ENCODE results near the gene NELFCD.

The NELFCD gene

GRCh38 chr20:58971429-58971828 lies 9.6 kb upstream of the NELFCD start:
- Histone ChIP-seq H3K36me3 (ENCODE audit: control insufficient read depth in 1 of 2, insufficient read depth in 2 of 2, low read depth in 1 of 2, low read length in 2 of 2) (no peaks in the 10 kb centered on the region), H2AK5ac (ENCODE audit: low read length, severe bottlenecking) (no peak overlapping the region), H3K4ac (ENCODE audit: low read depth in 1 of 2, low read length in 2 of 2) (no peak overlapping the region), H2BK120ac (ENCODE audit: low read depth, low read length) (no peak overlapping the region), H3K79me1 (replicated peaks; ENCODE audit: low read length, poor library complexity, severe bottlenecking) (no peaks in the 10 kb centered on the region), H2AFZ (ENCODE audit: low read depth, low read length) (peak overlapping the region; percentile 27), H2BK12ac (ENCODE audit: low read length in 2 of 2) (no peak overlapping the region), H3K18ac (ENCODE audit: low read depth in 1 of 2, low read length in 2 of 2) (no peak overlapping the region), H3K27me3 (ENCODE audit: control insufficient read depth in 1 of 2, insufficient read depth in 1 of 2, low read length in 2 of 2) (no peaks in the 10 kb centered on the region), H2BK15ac (ENCODE audit: low read depth, poor library complexity, severe bottlenecking) (no peak overlapping the region), H3K9me3 (ENCODE audit: control insufficient read depth, low read length) (peaks cover 37% of the 10 kb centered on the region), H3K23ac (ENCODE audit: low read length in 2 of 2) (no peak overlapping the region), H4K8ac (ENCODE audit: low read length) (no peak overlapping the region), H3K4me3 (ENCODE audit: insufficient read depth in 1 of 2, low read depth in 1 of 2, low read length in 2 of 2) (no peak overlapping the region), H2BK5ac (ENCODE audit: low read depth, low read length, poor library complexity, severe bottlenecking) (no peak overlapping the region), H3K14ac (ENCODE audit: low read length in 2 of 2) (no peak overlapping the region), H3K27ac (ENCODE audit: low read length, poor library complexity, severe bottlenecking) (no peak overlapping the region), H3K9ac (ENCODE audit: low read length) (no peak overlapping the region), H3K4me1 (ENCODE audit: control insufficient read depth, insufficient read depth, low read depth, low read length) (no peaks in the 10 kb centered on the region), H3K4me2 (ENCODE audit: low read length, poor library complexity, severe bottlenecking) (no peak overlapping the region), H4K91ac (ENCODE audit: low read length) (no peak overlapping the region)
- DNase-seq: no peak
- 76% methylated on average over 6 of the region's 6 CpGs for WGBS

DNA sequence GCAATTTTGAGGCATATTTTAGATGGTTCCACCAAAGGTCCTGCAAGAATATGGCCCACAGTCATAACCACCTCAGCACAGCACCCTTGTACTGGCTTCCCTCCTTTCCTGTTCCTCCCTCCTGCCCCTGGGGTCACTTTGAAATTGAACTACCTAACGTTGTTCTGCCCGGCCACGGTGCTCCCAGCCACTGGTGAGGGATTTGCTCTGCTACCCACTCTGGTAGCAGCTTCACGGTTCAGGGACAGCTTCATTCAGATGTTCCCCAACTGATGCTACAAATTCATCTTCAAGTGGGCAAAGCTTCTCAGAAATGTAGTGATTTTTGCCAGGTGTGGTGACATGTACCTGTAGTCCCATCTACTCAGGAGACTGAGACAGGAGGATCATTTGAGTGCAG lies 7.9 kb upstream of the NELFCD start:
- Histone ChIP-seq H3K23ac (ENCODE audit: low read length in 2 of 2) (no peak overlapping the region), H2AFZ (ENCODE audit: low read depth, low read length) (no peak overlapping the region), H2BK15ac (ENCODE audit: low read depth, poor library complexity, severe bottlenecking) (no peak overlapping the region), H3K18ac (ENCODE audit: low read depth in 1 of 2, low read length in 2 of 2) (no peak overlapping the region), H3K4ac (ENCODE audit: low read depth in 1 of 2, low read length in 2 of 2) (no peak overlapping the region), H3K9me3 (ENCODE audit: control insufficient read depth, low read length) (peaks cover 40% of the 10 kb centered on the region), H3K27ac (ENCODE audit: low read length, poor library complexity, severe bottlenecking) (no peak overlapping the region), H3K79me1 (replicated peaks; ENCODE audit: low read length, poor library complexity, severe bottlenecking) (no peaks in the 10 kb centered on the region), H3K27me3 (ENCODE audit: control insufficient read depth in 1 of 2, insufficient read depth in 1 of 2, low read length in 2 of 2) (no peaks in the 10 kb centered on the region), H3K4me3 (ENCODE audit: insufficient read depth in 1 of 2, low read depth in 1 of 2, low read length in 2 of 2) (no peak overlapping the region), H3K9ac (ENCODE audit: low read length) (no peak overlapping the region), H3K4me2 (ENCODE audit: low read length, poor library complexity, severe bottlenecking) (no peak overlapping the region), H3K36me3 (ENCODE audit: control insufficient read depth in 1 of 2, insufficient read depth in 2 of 2, low read depth in 1 of 2, low read length in 2 of 2) (no peaks in the 10 kb centered on the region), H2BK12ac (ENCODE audit: low read length in 2 of 2) (no peak overlapping the region), H4K91ac (ENCODE audit: low read length) (no peak overlapping the region), H4K8ac (ENCODE audit: low read length) (no peak overlapping the region), H3K14ac (ENCODE audit: low read length in 2 of 2) (no peak overlapping the region), H2BK120ac (ENCODE audit: low read depth, low read length) (no peak overlapping the region), H3K4me1 (ENCODE audit: control insufficient read depth, insufficient read depth, low read depth, low read length) (no peaks in the 10 kb centered on the region), H2AK5ac (ENCODE audit: low read length, severe bottlenecking) (no peak overlapping the region), H2BK5ac (ENCODE audit: low read depth, low read length, poor library complexity, severe bottlenecking) (no peak overlapping the region)
- WGBS: 86% methylated on average over 4 of the region's 4 CpGs
- DNase-seq: no peak

GRCh38 chr20:58973866-58974265 lies 7.2 kb upstream of the NELFCD start:
- WGBS: 77% methylated on average over 3 of the region's 3 CpGs
- DNase-seq: no peak
- no peak overlapping the region for H3K23ac ChIP-seq (ENCODE audit: low read length in 2 of 2)
- H4K91ac ChIP-seq (ENCODE audit: low read length): no peak overlapping the region
- H4K8ac ChIP-seq (ENCODE audit: low read length): no peak overlapping the region
- H2BK5ac ChIP-seq (ENCODE audit: low read depth, low read length, poor library complexity, severe bottlenecking): no peak overlapping the region
- H3K27me3 ChIP-seq (ENCODE audit: control insufficient read depth in 1 of 2, insufficient read depth in 1 of 2, low read length in 2 of 2): no peaks in the 10 kb centered on the region
- no peak overlapping the region for H2AK5ac ChIP-seq (ENCODE audit: low read length, severe bottlenecking)
- no peak overlapping the region for H2BK15ac ChIP-seq (ENCODE audit: low read depth, poor library complexity, severe bottlenecking)
- H3K36me3 ChIP-seq (ENCODE audit: control insufficient read depth in 1 of 2, insufficient read depth in 2 of 2, low read depth in 1 of 2, low read length in 2 of 2): no peaks in the 10 kb centered on the region
- H3K18ac ChIP-seq (ENCODE audit: low read depth in 1 of 2, low read length in 2 of 2): no peak overlapping the region
- no peaks in the 10 kb centered on the region for H3K79me1 ChIP-seq (replicated peaks; ENCODE audit: low read length, poor library complexity, severe bottlenecking)
- H3K4me2 ChIP-seq (ENCODE audit: low read length, poor library complexity, severe bottlenecking): no peak overlapping the region
- no peaks in the 10 kb centered on the region for H3K4me1 ChIP-seq (ENCODE audit: control insufficient read depth, insufficient read depth, low read depth, low read length)
- peaks cover 40% of the 10 kb centered on the region for H3K9me3 ChIP-seq (ENCODE audit: control insufficient read depth, low read length)
- no peak overlapping the region for H3K4me3 ChIP-seq (ENCODE audit: insufficient read depth in 1 of 2, low read depth in 1 of 2, low read length in 2 of 2)
- H2AFZ ChIP-seq (ENCODE audit: low read depth, low read length): no peak overlapping the region
- H2BK12ac ChIP-seq (ENCODE audit: low read length in 2 of 2): no peak overlapping the region
- no peak overlapping the region for H2BK120ac ChIP-seq (ENCODE audit: low read depth, low read length)
- H3K4ac ChIP-seq (ENCODE audit: low read depth in 1 of 2, low read length in 2 of 2): no peak overlapping the region
- H3K9ac ChIP-seq (ENCODE audit: low read length): no peak overlapping the region
- no peak overlapping the region for H3K27ac ChIP-seq (ENCODE audit: low read length, poor library complexity, severe bottlenecking)
- no peak overlapping the region for H3K14ac ChIP-seq (ENCODE audit: low read length in 2 of 2)

DNA sequence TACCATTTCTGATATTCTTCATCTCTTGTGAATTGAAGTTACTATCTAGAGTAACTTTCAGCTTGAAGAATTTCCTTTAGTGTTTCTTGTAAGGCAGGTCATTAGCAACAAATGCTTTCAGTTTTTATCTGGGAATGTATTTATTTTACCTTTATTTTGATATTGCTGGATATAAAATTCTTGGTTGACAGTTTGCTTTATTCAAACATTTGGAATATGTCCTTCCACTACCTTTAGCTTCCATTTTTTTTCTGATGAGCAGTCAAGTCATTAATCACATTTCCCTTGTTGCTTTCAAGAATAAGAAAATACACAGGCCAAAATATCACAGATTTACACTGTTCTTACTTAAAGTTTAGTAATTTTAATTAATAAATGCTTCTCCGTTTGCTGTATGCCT lies 5.7 kb upstream of the NELFCD start:
- H3K23ac ChIP-seq (ENCODE audit: low read length in 2 of 2): no peak overlapping the region
- H3K9me3 ChIP-seq (ENCODE audit: control insufficient read depth, low read length): peaks cover 28% of the 10 kb centered on the region
- H4K91ac ChIP-seq (ENCODE audit: low read length): no peak overlapping the region
- no peak overlapping the region for H3K27ac ChIP-seq (ENCODE audit: low read length, poor library complexity, severe bottlenecking)
- no peaks in the 10 kb centered on the region for H3K36me3 ChIP-seq (ENCODE audit: control insufficient read depth in 1 of 2, insufficient read depth in 2 of 2, low read depth in 1 of 2, low read length in 2 of 2)
- H3K79me1 ChIP-seq (replicated peaks; ENCODE audit: low read length, poor library complexity, severe bottlenecking): no peaks in the 10 kb centered on the region
- no peak overlapping the region for H3K4me2 ChIP-seq (ENCODE audit: low read length, poor library complexity, severe bottlenecking)
- DNase-seq: no peak
- H2BK120ac ChIP-seq (ENCODE audit: low read depth, low read length): no peak overlapping the region
- no peak overlapping the region for H3K9ac ChIP-seq (ENCODE audit: low read length)
- H3K4me3 ChIP-seq (ENCODE audit: insufficient read depth in 1 of 2, low read depth in 1 of 2, low read length in 2 of 2): no peak overlapping the region
- WGBS: 74% methylated on average over 1 of the region's 1 CpG
- H3K18ac ChIP-seq (ENCODE audit: low read depth in 1 of 2, low read length in 2 of 2): no peak overlapping the region
- H3K4ac ChIP-seq (ENCODE audit: low read depth in 1 of 2, low read length in 2 of 2): no peak overlapping the region
- H2AK5ac ChIP-seq (ENCODE audit: low read length, severe bottlenecking): no peak overlapping the region
- H3K4me1 ChIP-seq (ENCODE audit: control insufficient read depth, insufficient read depth, low read depth, low read length): no peaks in the 10 kb centered on the region
- H2AFZ ChIP-seq (ENCODE audit: low read depth, low read length): no peak overlapping the region
- H2BK15ac ChIP-seq (ENCODE audit: low read depth, poor library complexity, severe bottlenecking): no peak overlapping the region
- no peak overlapping the region for H2BK12ac ChIP-seq (ENCODE audit: low read length in 2 of 2)
- H3K14ac ChIP-seq (ENCODE audit: low read length in 2 of 2): no peak overlapping the region
- H3K27me3 ChIP-seq (ENCODE audit: control insufficient read depth in 1 of 2, insufficient read depth in 1 of 2, low read length in 2 of 2): no peaks in the 10 kb centered on the region
- no peak overlapping the region for H2BK5ac ChIP-seq (ENCODE audit: low read depth, low read length, poor library complexity, severe bottlenecking)
- no peak overlapping the region for H4K8ac ChIP-seq (ENCODE audit: low read length)

All from mesenchymal stem cell (in vitro differentiated cells and primary cell).